Central memory CD8-positive, alpha-beta T cell (primary cell): ENCODE results near the gene MRPL30.
"Not testable (repeated sequence)": the region's sequence is repeated elsewhere in the genome, so short reads cannot be mapped to it uniquely, and the experiment has no call there.

ENCODE experiments used
- ATAC-seq: fragments of 150-1000 bp; cut with Tn5 transposase; replicated peaks from 2 replicates; pipeline ENCODE4 v1.10.0; 2022; ENCODE audit warnings: mild to moderate bottlenecking, moderate FRiP score, moderate number of reproducible peaks; ENCODE audit not compliant: poor library complexity, severe bottlenecking; ENCODE audit errors: extremely low read depth
- DNase-seq, 2 donors: peaks; one replicate each; pipeline ENCODE4 v3.0.0; 2021; ENCODE audit warnings: low spot score in 2 of 2
- H3K27ac Mint-ChIP-seq: one replicate; pipeline ENCODE4 v1.8.0; 2022; ENCODE audit warnings: low read depth, mild to moderate bottlenecking, moderate library complexity, mixed read lengths
- H3K27me3 Mint-ChIP-seq: one replicate; pipeline ENCODE4 v1.8.0; 2022; ENCODE audit warnings: mixed read lengths
- H3K36me3 Mint-ChIP-seq: one replicate; pipeline ENCODE4 v1.8.0; 2022; ENCODE audit warnings: mild to moderate bottlenecking, moderate library complexity, mixed read lengths; ENCODE audit not compliant: insufficient read depth
- H3K4me1 Mint-ChIP-seq: one replicate; pipeline ENCODE4 v1.8.0; 2022; ENCODE audit warnings: mixed read lengths
- H3K4me3 Mint-ChIP-seq: one replicate; pipeline ENCODE4 v1.8.0; 2022; ENCODE audit warnings: mild to moderate bottlenecking, moderate library complexity, mixed read lengths
- H3K9me3 Mint-ChIP-seq: one replicate; pipeline ENCODE4 v1.8.0; 2022; ENCODE audit warnings: mixed read lengths

MRPL30 gene

DNA sequence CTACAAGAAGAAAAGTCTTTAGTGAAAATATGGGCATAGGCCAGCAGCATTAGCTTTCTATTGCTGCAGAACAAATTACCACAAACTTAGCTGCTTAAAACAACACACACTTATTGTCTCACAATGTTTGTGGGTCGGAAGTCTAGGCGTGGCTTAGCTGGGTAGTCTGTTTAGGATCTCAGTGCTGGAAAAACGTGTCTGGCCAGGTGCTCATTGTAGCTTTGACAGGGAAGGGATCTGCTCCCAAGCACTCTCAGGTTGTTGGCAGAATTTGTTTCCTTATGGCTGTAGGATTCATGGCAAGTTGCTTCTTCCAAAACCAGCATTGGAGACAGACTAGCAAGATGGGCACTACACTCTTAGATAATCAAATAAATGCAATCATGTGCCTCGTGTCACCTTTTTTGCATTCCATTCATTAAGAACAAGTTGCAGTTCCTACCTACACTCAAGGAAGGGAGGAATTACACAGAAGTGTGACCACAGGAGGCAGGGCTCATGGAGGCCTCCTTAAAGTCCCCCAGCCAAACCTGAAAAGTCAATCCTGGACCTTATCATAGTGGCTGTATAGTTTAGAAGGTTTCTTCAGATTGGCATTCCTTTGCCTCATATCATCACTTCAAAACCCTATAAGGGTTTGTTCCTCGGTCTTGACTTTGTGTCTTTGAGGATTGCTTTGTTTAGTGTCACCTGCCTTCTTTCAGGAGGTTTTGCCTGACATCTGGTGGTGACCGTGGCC, 17.3 kb downstream of the MRPL30 start:
- no peak for DNase-seq
- Mint-ChIP-seq H3K36me3 (peaks cover 25% of the 10 kb centered on the region), H3K4me1 (no peaks in the 10 kb centered on the region), H3K4me3 (no peak overlapping the region), H3K27me3 (no peaks in the 10 kb centered on the region), H3K27ac (no peak overlapping the region), H3K9me3 (no peaks in the 10 kb centered on the region)
- no peak for ATAC-seq

DNA sequence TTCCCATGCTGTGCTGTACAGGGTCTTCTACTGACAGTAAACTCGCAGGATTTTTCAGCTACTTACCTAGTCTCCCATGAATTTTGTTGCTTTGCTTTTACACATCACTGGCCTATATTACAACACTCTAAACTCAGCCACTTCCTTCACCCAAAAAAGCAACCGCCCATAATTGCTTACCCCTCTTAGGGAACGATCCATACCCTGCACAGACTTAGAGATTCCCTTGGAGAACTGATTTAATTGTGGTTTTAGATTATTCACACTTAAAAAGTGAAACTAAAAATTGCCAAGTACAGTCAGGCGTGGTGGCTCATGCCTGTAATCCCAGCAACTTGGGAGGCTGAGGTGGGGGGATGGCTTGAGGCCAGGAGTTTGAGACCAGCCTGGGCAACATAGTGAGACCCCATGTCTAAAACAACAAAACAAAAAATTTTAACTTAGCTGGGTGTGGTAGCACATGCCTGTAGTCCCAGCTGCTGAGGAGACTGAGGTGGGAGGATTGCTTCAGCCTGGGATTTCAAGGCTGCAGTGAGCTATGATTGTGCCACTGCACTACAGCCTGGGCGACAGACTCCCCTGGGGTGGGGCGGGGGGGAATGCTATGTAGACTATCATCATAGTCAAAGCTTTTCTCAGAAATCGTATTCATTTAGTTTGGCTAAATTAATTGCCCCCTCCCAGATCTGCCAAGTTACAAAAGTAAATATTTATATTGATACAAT, 19.3 kb downstream of the MRPL30 start:
- Mint-ChIP-seq H3K4me1 (no peaks in the 10 kb centered on the region), H3K9me3 (no peaks in the 10 kb centered on the region), H3K4me3 (no peak overlapping the region), H3K27ac (no peak overlapping the region), H3K36me3 (peaks cover 18% of the 10 kb centered on the region), H3K27me3 (no peaks in the 10 kb centered on the region)
- DNase-seq (no peak), ATAC-seq (no peak)

DNA sequence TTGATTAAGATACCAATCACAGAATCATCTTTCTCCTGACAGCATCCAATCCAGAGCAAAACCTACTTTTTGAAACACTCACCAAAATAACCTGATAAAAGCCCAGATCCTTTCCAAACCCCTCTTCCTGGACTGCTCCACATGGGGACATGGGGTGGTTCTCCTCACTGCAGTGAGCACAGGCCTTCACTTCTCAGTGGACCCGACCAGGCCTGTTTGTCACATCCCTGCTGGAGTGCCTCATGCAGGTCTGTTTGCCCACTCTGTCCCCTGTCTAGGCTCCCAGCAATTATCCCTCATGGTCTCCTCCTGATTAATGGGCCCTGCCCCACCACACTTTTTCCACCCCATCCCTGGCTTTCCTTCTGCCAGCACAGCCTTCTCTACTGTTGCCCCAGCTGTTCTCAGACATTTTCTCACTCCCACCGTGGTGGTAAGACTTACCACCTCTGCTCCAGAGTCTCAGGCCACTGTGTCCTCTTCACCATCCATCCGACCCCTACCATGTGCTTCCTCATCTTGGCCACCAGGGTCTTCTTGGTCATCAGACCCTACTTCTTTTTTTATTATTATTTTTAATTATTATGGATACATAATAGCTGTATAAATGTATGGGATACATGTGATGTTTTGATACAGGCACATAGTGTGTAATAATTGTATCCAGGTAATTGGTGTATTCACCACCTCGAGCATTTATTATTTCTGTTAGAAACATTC, 21.1 kb downstream of the MRPL30 start:
- Mint-ChIP-seq H3K36me3 (peaks cover 5% of the 10 kb centered on the region), H3K27me3 (no peaks in the 10 kb centered on the region), H3K9me3 (peaks cover 5% of the 10 kb centered on the region), H3K27ac (peak overlapping the region; percentile 60), H3K4me3 (no peak overlapping the region), H3K4me1 (no peaks in the 10 kb centered on the region)
- no peak for ATAC-seq
- DNase-seq, result no peak

DNA sequence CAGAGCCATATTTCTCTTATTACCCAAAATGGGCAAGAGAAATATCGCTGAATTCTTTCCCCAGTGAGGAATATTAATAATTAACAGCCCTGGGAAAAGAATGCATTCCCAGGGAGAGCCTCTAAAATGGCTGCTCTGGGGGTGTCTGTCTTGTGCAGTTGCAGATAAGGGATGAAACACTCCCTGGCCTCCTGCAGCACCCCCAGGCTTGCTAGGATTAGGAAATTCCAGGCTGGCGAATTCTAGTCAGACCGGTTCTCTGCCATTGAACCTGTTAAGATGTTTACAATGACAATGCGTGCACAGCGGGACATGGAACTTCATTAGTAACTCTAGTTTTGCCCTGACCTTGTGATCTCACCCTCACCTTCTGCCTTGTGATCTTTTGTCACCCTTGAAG, 24.5 kb downstream of the MRPL30 start:
- no peaks in the 10 kb centered on the region for H3K27me3 Mint-ChIP-seq
- H3K36me3 Mint-ChIP-seq, result peaks cover 4% of the 10 kb centered on the region
- no peaks in the 10 kb centered on the region for H3K4me1 Mint-ChIP-seq
- H3K9me3 Mint-ChIP-seq, result peaks cover 5% of the 10 kb centered on the region
- H3K27ac Mint-ChIP-seq, result no peak overlapping the region
- no peak overlapping the region for H3K4me3 Mint-ChIP-seq
- DNase-seq (no peak), ATAC-seq (no peak)

DNA sequence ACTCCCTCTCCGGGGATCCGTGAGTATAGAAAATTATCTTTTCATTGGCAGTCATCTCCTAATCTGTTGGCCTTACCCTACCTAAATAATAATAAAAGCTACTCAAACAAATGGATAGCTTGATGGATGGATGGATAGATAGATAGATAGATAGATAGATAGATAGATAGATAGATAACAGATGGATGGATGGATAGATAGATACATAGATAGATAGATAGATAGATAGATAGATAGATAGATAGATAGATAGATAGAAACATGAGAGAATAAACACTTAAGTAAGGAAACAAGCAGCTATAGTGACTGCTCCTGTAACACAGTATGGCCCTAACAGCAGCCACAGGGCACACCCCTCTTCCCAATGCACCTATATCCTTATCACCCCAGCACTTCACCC, 35.1 kb downstream of the MRPL30 start:
- no peak for ATAC-seq

DNA sequence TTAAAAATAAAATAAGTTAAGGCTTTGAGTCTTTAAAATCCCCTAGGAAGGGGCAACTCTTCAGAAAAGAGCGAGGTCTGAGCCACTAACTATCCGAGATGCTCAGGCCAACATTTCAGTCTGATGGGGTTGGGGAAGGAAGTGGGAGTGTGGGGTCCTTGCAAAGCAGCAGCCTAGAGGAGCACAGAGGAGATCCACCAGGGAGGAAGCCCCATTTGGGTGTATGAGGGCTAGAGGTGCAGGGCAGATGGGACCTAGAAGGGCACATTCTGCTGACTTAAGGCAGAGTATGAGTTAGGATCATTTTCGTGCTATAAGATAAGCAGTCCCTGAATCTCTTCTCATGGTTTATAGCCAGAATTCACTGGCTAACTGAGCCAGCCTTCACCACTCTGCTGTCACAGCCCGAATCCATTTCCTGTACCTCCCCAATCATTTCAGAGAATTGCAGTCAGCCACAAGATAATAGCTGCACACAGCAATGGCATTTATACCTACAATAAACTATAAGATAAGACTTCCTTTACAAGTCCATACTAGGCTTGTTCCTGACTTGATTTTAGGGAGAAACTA, 37.0 kb downstream of the MRPL30 start:
- Mint-ChIP-seq H3K27me3 (no peaks in the 10 kb centered on the region), H3K27ac (no peak overlapping the region), H3K4me3 (no peak overlapping the region), H3K4me1 (no peaks in the 10 kb centered on the region), H3K36me3 (peaks cover 2% of the 10 kb centered on the region), H3K9me3 (no peaks in the 10 kb centered on the region)
- ATAC-seq, result no peak
- no peak for DNase-seq

More for the DNA sequence above, 35.1 kb downstream of the MRPL30 start:
- Mint-ChIP-seq H3K4me1 (no peaks in the 10 kb centered on the region), H3K27ac (no peak overlapping the region), H3K9me3 (no peaks in the 10 kb centered on the region), H3K4me3 (no peak overlapping the region), H3K27me3 (no peaks in the 10 kb centered on the region), H3K36me3 (no peaks in the 10 kb centered on the region)
- no peak for DNase-seq

DNA sequence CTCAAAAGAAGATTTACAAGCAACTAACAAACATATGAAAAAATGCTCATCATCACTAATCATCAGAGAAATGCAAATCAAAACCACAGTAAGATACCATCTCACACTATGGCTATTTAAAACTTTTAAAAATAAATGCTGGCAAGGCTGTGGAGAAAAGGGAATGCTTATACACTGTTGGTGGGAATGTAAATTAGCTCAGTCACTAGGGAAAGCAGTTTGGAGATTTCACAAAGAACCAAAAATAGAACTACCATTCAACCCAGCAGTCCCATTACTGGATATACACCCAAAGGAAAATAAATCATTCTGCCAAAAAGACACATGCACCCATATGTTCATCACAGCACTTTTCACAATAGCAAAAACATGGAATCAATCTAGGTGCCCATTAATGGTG, 52.2 kb downstream of the MRPL30 start:
- not testable (repeated sequence) for DNase-seq, H3K27me3 Mint-ChIP-seq, ATAC-seq, H3K36me3 Mint-ChIP-seq, H3K4me3 Mint-ChIP-seq, H3K4me1 Mint-ChIP-seq, H3K27ac Mint-ChIP-seq
- H3K9me3 Mint-ChIP-seq, result peaks cover 12% of the 10 kb centered on the region

DNA sequence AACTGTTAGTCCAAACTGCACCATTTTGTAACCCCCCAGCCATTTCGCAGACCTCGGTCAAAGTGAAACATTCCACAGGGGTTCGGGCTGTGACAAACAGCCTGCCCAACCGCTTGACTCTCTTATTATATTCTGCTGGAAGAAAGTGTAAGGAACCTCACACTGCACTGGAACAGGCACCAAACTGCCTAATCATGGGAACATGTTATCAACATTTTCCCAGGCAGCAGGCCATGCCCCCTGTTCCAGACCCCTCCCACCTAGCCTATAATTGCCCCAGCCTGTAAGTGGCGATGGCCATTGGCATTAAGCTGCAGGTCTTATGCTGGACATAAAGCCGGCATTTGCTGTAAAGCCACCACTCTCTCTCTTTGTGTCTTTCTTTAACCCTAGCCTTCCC, 57.6 kb downstream of the MRPL30 start:
- Mint-ChIP-seq H3K4me3 (no peak overlapping the region), H3K4me1 (no peaks in the 10 kb centered on the region), H3K27me3 (no peaks in the 10 kb centered on the region), H3K9me3 (peaks cover 4% of the 10 kb centered on the region), H3K27ac (no peak overlapping the region), H3K36me3 (no peaks in the 10 kb centered on the region)
- DNase-seq (no peak), ATAC-seq (no peak)

DNA sequence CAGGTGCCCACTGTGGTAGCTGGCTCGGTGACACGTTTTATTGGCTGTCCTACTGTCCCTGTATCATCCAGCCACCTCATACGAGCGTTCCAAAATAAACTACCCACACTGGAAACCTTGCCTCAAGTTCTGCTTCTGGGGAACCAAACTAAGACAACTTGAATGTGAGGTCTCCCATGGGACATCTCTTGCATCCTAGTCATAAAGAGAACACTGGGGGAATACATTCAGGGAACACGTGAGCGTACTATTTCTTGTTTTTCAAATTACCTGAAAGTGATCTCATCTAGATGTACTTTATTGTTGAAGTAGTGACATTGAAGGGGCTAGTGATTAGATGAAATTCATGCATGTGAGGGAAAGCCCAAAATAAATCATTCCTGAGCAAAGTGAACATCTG, 59.4 kb downstream of the MRPL30 start:
- no peaks in the 10 kb centered on the region for H3K36me3 Mint-ChIP-seq
- no peaks in the 10 kb centered on the region for H3K4me1 Mint-ChIP-seq
- H3K27ac Mint-ChIP-seq, result no peak overlapping the region
- ATAC-seq (no peak), DNase-seq (no peak)
- H3K27me3 Mint-ChIP-seq, result no peaks in the 10 kb centered on the region
- H3K4me3 Mint-ChIP-seq, result no peak overlapping the region
- H3K9me3 Mint-ChIP-seq, result no peaks in the 10 kb centered on the region

DNA sequence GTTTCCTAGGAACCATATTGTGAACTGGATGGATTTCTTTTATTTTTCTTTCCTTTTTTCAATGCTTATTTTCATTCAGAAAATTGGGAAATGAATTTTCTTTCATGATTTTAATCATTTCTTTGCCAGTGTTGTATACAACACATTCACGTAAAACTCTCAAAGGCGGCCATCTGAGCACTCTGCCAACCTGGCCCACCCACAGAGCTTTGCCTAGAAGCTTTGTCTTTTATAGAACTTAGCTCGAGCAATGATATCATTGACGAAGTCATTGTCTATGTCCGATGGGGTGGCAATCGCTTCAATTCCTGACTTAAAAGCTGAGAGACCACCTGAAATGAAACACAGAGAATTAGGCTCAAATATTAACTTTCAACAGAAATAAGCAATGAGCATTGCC, 61.2 kb downstream of the MRPL30 start:
- H3K9me3 Mint-ChIP-seq, result no peaks in the 10 kb centered on the region
- no peak overlapping the region for H3K27ac Mint-ChIP-seq
- no peak for ATAC-seq
- no peaks in the 10 kb centered on the region for H3K4me1 Mint-ChIP-seq
- no peaks in the 10 kb centered on the region for H3K36me3 Mint-ChIP-seq
- DNase-seq, result no peak
- no peak overlapping the region for H3K4me3 Mint-ChIP-seq
- no peaks in the 10 kb centered on the region for H3K27me3 Mint-ChIP-seq
